Measurements from ENCODE around the gene BATF3. TPM values are rescaled to one million over a fixed set of nuclear protein-coding genes. Genes with fewer than 3 reads are reported as not detected.

Gene BATF3
- total RNA-seq, 4 donors from 2014 or later = 0.14 to 2.8 (median 0.64) TPM; not detected in 1

DNA sequence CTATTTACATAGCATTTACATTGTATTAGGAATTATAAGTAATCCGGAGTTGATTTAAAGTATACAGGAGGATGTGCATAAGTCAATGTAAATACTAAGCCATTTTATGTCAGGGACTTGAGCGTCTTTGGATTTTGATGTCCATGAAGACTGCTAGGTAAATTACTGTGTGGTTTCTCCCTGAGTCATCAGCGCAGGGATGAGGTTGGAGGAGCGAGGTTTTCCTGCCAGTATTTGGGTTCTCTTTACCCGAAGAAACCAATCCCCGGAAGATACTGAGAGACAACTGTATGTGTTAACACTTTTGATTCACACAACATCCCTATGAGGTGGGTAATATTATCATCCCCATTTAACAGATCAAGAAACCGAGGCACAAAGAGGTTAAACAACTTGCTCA lies 29.3 kb downstream of the BATF3 start:
- Histone ChIP-seq H3K9me3 (no peaks in the 10 kb centered on the region), H3K27ac (no peak overlapping the region), H3K4me3 (no peak overlapping the region), H3K36me3 (no peaks in the 10 kb centered on the region), H3K27me3 (peaks cover 21% of the 10 kb centered on the region), H3K4me1 (peaks cover 3 to 35% (median 18%) of the 10 kb centered on the region in 4 donors)
- no peak for DNase-seq
- WGBS, 2 donors (ENCODE audit: low coverage in 1 of 2) = 84 to 93% methylated on average over 7 of the region's 7 CpGs
- in situ Hi-C loops (cut with MboI; ENCODE audit: low pct_ligation_motif_present in 1 of 4, low pct_unique_long_range_greater_than_20kb in 1 of 4, low sequenced_read_pairs in 3 of 4) = loop anchor here (25.0 kb wide), 3 partner anchors 92 to 317 kb away; partner anchors contain the start of genes NSL1 (in 1 of the 4) and TATDN3 (in 1 of the 4)
- intact Hi-C loops (cut with DNase I; ENCODE audit: low total_unique reads) = no loop called here
- no peak for TF ChIP-seq POLR2AphosphoS5 (IDR thresholded peaks at IDR 0.05)
- TF ChIP-seq, protein P1, sequence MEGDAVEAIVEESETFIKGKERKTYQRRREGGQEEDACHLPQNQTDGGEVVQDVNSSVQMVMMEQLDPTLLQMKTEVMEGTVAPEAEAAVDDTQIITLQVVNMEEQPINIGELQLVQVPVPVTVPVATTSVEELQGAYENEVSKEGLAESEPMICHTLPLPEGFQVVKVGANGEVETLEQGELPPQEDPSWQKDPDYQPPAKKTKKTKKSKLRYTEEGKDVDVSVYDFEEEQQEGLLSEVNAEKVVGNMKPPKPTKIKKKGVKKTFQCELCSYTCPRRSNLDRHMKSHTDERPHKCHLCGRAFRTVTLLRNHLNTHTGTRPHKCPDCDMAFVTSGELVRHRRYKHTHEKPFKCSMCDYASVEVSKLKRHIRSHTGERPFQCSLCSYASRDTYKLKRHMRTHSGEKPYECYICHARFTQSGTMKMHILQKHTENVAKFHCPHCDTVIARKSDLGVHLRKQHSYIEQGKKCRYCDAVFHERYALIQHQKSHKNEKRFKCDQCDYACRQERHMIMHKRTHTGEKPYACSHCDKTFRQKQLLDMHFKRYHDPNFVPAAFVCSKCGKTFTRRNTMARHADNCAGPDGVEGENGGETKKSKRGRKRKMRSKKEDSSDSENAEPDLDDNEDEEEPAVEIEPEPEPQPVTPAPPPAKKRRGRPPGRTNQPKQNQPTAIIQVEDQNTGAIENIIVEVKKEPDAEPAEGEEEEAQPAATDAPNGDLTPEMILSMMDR (IDR thresholded peaks at IDR 0.05) = no peak
- no peak for TF ChIP-seq POLR2A (IDR thresholded peaks at IDR 0.05)
- no peak for TF ChIP-seq EP300 (IDR thresholded peaks at IDR 0.05; ENCODE audit: low read depth)

DNA sequence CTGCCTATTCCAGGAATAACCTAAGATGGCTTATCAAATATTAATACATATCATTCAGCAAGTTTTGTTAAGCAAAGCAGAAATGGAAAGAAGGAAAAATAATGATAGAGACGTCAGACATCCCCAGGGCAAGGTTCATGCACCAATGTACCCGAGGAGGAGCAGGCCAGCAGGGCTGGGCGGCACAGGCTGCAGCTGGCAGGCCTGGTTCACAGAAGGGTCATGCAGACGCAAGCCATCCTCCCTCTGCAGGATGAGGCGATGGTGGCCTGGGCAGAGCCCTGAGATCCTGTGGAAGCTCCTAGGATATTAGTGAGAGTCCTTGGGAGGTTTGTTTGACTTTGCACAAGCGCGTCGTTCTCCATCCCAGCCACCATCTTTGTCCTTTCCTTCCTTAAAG lies 30.0 kb downstream of the BATF3 start:
- no peak for TF ChIP-seq EP300 (IDR thresholded peaks at IDR 0.05; ENCODE audit: low read depth)
- TF ChIP-seq POLR2A (IDR thresholded peaks at IDR 0.05) = no peak
- no peak for TF ChIP-seq POLR2AphosphoS5 (IDR thresholded peaks at IDR 0.05)
- TF ChIP-seq, protein P1 (IDR thresholded peaks at IDR 0.05) = no peak
- no peaks in the 10 kb centered on the region for H3K36me3 ChIP-seq
- DNase-seq = no peak
- in situ Hi-C loops (cut with MboI; ENCODE audit: low pct_ligation_motif_present in 1 of 4, low pct_unique_long_range_greater_than_20kb in 1 of 4, low sequenced_read_pairs in 3 of 4) = loop anchor here (25.0 kb wide), 3 partner anchors 93 to 318 kb away; partner anchors contain the start of genes NSL1 (in 1 of the 4) and TATDN3 (in 1 of the 4)
- H3K4me3 ChIP-seq = no peak overlapping the region
- whole genome bisulfite sequencing, 2 donors (ENCODE audit: low coverage in 1 of 2) = 79 to 80% methylated on average over 2 to 8 of the region's 8 CpGs
- H3K4me1 ChIP-seq = peaks cover 3 to 35% (median 20%) of the 10 kb centered on the region in 4 donors
- no peaks in the 10 kb centered on the region for H3K9me3 ChIP-seq
- intact Hi-C loops (cut with DNase I; ENCODE audit: low total_unique reads) = loop anchor here (10.0 kb wide), 1 partner anchor 115 kb away; no protein-coding TSS in a partner anchor
- no peak overlapping the region for H3K27ac ChIP-seq
- peaks cover 21% of the 10 kb centered on the region for H3K27me3 ChIP-seq

DNA sequence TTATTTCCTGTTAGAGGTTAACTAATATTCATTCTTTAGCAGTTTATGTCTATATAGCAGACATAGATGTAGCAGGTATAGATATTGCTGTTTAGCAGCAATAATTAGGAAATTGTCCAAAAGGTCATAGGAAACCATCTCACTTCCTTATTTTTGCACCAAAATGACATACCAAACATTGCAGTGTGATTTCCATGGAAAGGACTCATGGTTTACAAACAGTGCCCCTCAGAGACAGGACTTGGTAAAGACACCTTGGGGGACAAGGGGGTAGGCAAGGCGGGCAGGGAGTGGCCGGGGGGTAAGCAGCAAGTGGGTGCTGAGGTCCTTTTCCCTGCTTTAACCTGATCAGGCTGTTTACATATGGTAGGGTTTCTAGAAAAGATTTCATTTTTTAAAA lies 30.5 kb downstream of the BATF3 start:
- intact Hi-C loops (cut with DNase I; ENCODE audit: low total_unique reads) = loop anchor here (10.0 kb wide), 1 partner anchor 116 kb away; no protein-coding TSS in a partner anchor
- Histone ChIP-seq H3K27me3 (peaks cover 21% of the 10 kb centered on the region), H3K4me1 (peaks cover 3 to 35% (median 20%) of the 10 kb centered on the region in 4 donors), H3K9me3 (no peaks in the 10 kb centered on the region), H3K4me3 (no peak overlapping the region), H3K36me3 (no peaks in the 10 kb centered on the region), H3K27ac (no peak overlapping the region)
- in situ Hi-C loops (cut with MboI; ENCODE audit: low pct_ligation_motif_present in 1 of 4, low pct_unique_long_range_greater_than_20kb in 1 of 4, low sequenced_read_pairs in 3 of 4) = loop anchor here (25.0 kb wide), 3 partner anchors 93 to 318 kb away; partner anchors contain the start of genes NSL1 (in 1 of the 4) and TATDN3 (in 1 of the 4)
- no peak for DNase-seq
- TF ChIP-seq POLR2AphosphoS5 (IDR thresholded peaks at IDR 0.05) (no peak), EP300 (IDR thresholded peaks at IDR 0.05; ENCODE audit: low read depth) (no peak), POLR2A (IDR thresholded peaks at IDR 0.05) (no peak)
- TF ChIP-seq, protein P1 (IDR thresholded peaks at IDR 0.05) = no peak
- WGBS, 2 donors (ENCODE audit: low coverage in 1 of 2) = 82 to 87% methylated on average over 2 of the region's 2 CpGs

DNA sequence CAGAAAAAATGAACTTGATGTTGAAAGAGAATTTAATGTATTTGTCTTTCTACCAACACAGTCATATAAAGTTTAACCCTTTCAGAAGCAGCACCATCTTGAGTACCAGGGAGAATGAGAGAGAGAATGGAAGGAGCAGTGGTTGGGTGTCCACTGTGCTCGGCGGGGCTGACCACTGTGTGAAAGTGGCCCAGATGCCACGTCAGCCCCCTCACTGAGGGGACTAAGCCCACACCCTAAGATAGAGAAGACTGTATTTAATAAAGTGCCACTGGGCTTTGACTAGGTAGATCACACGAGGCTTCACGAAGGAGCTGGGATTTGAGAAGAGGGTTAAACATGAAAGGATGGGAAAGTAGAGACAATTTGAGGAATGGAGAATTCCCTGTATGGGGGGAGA lies 31.2 kb downstream of the BATF3 start:
- in situ Hi-C loops (cut with MboI; ENCODE audit: low pct_ligation_motif_present in 1 of 4, low pct_unique_long_range_greater_than_20kb in 1 of 4, low sequenced_read_pairs in 3 of 4) (loop anchor here (25.0 kb wide), 3 partner anchors 94 to 319 kb away; partner anchors contain the start of genes NSL1 (in 1 of the 4) and TATDN3 (in 1 of the 4)), intact Hi-C loops (cut with DNase I; ENCODE audit: low total_unique reads) (loop anchor here (10.0 kb wide), 1 partner anchor 116 kb away; no protein-coding TSS in a partner anchor)
- 88 to 100% methylated on average over 3 to 5 of the region's 5 CpGs for WGBS, 2 donors (ENCODE audit: low coverage in 1 of 2)
- TF ChIP-seq POLR2A (IDR thresholded peaks at IDR 0.05) (no peak), EP300 (IDR thresholded peaks at IDR 0.05; ENCODE audit: low read depth) (no peak), POLR2AphosphoS5 (IDR thresholded peaks at IDR 0.05) (no peak)
- TF ChIP-seq, protein P1 (IDR thresholded peaks at IDR 0.05) = no peak
- Histone ChIP-seq H3K27ac (peak overlapping the region; percentile 71 to 81 (median 76)), H3K27me3 (peaks cover 21% of the 10 kb centered on the region), H3K9me3 (no peaks in the 10 kb centered on the region), H3K4me3 (no peak overlapping the region), H3K36me3 (no peaks in the 10 kb centered on the region), H3K4me1 (peaks cover 3 to 35% (median 20%) of the 10 kb centered on the region in 4 donors)
- no peak for DNase-seq
